Measurements from ENCODE around the gene TUBB4A.

DNA sequence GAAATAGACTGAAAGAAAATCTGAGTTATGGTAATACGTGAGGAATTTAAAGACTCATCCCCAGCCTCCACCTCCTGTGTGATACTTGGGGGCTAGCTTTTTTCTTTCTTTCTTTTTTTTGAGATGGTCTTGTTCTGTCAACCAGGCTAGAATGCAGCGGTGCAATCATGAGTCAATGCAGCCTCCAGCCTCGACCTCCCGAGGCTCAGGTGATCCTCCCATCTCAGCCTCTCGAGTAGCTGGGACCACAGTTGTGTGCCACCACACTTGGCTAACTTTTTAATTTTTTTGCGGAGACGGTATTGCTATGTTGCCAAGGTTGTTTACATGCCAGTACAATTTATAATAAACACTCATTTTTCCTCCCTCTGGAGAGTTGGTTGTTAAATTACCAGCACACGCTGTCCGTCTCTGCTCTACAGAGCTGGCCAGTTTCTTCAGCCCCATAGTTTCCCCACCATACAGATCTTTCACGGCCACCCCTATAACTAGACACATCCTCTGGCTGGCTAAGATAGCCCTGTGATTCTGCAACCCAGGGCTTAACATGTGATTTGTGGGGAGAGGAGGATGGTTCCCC is 33.5 kb upstream of the TUBB4A start:
- TF ChIP-seq, protein P1, sequence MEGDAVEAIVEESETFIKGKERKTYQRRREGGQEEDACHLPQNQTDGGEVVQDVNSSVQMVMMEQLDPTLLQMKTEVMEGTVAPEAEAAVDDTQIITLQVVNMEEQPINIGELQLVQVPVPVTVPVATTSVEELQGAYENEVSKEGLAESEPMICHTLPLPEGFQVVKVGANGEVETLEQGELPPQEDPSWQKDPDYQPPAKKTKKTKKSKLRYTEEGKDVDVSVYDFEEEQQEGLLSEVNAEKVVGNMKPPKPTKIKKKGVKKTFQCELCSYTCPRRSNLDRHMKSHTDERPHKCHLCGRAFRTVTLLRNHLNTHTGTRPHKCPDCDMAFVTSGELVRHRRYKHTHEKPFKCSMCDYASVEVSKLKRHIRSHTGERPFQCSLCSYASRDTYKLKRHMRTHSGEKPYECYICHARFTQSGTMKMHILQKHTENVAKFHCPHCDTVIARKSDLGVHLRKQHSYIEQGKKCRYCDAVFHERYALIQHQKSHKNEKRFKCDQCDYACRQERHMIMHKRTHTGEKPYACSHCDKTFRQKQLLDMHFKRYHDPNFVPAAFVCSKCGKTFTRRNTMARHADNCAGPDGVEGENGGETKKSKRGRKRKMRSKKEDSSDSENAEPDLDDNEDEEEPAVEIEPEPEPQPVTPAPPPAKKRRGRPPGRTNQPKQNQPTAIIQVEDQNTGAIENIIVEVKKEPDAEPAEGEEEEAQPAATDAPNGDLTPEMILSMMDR (conservative IDR thresholded peaks at IDR 0.05) = no peak
- no peak for TF ChIP-seq EZH2 (IDR thresholded peaks at IDR 0.05; ENCODE audit: low read depth)
